GM10266 (cell line): Measurements from ENCODE around the gene USP9X.
"Not testable (repeated sequence)": the region's sequence is repeated elsewhere in the genome, so short reads cannot be mapped to it uniquely, and the experiment has no call there.

Source experiments
- DNase-seq: peaks from one replicate; pipeline ENCODE4 v3.0.0; 2012; ENCODE audit errors: extremely low spot score
- TF ChIP-seq, protein P1 (sequence below): IDR thresholded peaks from 2 replicates; pipeline ENCODE4 v1.5.1; 2012; ENCODE audit warnings: mild to moderate bottlenecking, low read depth; ENCODE audit not compliant: control insufficient read depth, insufficient read depth; ENCODE audit errors: missing control alignments

The USP9X gene

DNA sequence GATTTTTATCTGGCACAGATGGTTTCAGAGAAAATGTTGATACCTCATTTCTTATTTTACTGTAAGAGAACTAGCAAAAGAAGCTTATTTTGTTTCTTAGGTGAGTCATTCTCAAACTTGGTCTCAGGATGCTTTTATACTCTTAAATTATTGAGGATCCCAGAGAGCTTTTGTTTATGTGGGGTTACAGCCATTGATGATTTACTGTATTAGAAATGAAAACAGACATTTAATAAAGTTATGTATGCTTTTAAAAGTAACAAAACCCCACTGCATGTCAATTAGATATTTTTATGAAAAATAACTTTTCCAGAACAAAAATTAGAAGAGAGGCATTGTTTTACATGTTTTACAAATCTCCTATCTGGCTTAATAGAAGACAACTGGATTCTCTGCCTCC is 12.1 kb downstream of the USP9X start:
- TF ChIP-seq, protein P1, sequence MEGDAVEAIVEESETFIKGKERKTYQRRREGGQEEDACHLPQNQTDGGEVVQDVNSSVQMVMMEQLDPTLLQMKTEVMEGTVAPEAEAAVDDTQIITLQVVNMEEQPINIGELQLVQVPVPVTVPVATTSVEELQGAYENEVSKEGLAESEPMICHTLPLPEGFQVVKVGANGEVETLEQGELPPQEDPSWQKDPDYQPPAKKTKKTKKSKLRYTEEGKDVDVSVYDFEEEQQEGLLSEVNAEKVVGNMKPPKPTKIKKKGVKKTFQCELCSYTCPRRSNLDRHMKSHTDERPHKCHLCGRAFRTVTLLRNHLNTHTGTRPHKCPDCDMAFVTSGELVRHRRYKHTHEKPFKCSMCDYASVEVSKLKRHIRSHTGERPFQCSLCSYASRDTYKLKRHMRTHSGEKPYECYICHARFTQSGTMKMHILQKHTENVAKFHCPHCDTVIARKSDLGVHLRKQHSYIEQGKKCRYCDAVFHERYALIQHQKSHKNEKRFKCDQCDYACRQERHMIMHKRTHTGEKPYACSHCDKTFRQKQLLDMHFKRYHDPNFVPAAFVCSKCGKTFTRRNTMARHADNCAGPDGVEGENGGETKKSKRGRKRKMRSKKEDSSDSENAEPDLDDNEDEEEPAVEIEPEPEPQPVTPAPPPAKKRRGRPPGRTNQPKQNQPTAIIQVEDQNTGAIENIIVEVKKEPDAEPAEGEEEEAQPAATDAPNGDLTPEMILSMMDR = no peak
- no peak for DNase-seq

DNA sequence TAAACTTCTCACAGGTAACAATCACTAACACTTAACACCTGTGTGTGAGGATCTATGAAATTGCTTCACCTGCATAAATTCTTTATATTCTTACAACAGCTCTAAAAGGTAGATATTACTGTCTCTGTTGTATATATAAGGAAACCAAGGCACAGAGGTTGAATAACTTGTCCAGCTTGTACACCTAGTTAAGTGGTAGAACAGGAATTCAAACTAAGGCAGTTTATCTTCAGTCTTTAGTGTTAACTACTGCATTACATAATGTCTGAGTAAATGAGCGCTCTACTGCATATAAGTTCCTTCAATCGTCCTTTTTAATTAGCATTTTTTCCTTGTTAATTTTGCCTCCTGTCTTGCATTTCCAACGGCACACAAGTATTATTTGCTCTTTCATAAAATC is 15.0 kb downstream of the USP9X start:
- TF ChIP-seq, protein P1 = no peak
- no peak for DNase-seq

DNA sequence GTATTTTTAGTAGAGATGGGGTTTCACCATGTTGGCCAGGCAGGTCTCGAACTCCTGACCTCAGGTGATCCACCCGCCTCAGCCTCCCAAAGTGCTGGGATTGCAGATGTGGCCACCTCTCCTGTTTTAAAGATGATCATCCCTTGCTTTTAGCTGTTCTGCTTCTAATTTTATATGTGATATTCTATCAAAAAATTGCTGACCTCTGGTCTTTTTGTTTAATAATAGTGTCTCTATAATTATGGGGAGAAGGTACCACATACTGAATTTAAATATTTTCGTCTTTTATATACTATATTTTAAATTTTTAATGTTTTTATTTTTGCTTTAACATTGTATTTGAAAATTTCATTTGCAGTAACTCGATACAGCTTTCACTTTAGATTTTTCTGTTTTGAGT is 15.6 kb downstream of the USP9X start:
- no peak for DNase-seq
- TF ChIP-seq, protein P1 = no peak

DNA sequence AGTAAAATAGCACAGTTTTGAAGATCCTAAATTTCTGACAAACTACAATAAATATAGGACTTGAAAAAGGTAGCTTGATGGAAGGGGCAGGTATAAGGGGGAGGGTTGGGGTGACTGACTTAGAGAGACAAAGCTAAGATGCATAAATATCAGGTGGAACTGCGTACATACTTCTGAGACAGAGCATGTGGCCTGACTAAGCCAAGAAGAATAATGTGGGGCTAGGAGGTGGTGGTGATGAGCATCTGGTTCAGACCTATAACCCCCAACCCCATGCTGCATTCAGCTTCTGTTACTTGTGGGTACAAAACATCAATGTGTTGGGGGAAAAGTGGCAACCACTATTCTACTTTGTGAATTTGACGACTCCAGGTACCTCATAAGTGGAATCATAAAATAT is 19.8 kb downstream of the USP9X start:
- TF ChIP-seq, protein P1 = no peak
- DNase-seq = no peak

DNA sequence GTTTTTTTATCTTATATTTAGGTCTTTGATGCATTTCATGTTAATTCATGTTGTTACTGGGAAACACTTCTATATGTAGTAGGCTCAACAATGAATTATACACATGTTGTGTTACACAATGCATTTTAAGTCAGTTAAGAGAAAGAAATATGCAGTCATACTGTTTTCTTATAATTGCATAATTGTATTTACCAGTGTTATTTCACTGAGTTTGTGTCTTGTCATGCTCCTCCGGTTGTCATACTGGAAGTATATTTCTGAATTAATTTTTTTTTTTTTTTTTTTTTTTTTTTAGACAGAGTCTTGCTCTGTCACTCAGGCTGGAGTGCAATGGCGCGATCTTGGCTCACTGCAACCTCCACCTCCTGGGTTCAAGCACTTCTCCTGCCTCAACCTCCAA is 21.0 kb downstream of the USP9X start:
- not testable (repeated sequence) for DNase-seq

DNA sequence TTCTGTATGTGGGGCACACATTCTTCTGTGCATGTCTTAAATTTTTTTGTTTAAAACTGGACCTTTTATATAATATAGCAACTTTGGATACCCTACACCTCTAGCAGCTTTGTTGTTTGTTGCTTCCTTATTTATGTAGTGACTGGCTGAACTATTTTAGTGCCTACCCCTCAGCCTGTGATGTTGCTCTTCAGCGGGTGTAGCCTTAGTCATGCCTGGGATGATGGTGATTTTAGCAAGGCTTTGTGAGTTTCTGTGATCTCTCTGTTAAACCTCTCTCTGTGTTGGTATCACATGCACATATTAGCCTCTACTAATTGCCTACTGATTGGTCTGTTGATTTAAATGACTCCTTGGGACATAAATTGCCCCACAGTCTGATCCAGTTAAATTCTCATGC is 22.8 kb downstream of the USP9X start:
- TF ChIP-seq, protein P1 = no peak
- no peak for DNase-seq

DNA sequence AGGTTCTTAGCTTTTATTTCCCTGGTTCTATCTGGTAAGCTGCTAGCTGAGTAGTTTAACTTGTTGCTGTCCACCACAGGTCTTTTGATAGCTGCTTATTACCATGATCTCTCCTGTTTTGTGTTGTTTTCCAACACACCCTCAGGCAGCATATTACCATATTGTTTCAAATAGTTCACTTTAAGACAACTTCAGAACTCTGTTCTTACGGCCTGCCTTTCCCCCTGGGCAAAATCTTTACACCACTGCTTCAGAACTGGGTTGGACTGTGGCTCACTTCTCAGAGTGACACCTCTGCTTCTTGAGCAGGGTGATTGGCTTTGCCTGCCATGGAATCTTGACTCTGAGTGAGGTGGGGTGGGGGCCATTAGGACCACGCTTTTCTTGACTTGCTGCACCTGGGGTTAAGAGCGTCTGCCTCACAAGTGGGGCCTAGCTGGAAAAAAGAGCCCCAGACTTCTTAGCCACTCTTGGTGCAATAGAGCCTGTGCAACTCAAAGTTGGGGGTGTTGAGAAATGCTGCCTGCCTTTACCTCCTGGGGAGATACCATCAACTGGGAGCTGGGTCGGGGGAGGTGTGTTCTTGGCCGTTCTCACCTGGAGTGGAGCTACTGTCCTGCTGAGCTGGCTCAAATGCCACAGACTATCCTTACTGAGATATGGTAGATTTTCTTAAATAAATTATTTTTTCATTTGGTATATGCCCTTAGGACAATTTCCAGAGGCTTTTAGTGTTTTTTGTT is 23.4 kb downstream of the USP9X start:
- no peak for DNase-seq
- TF ChIP-seq, protein P1 = no peak
